Hepatocyte (in vitro differentiated cells): ENCODE data around the gene MEIOSIN.

Experiments used
- EZH2 ChIP-seq: fragments of 200-600 bp; sonication (generic); IDR thresholded peaks from 2 replicates; pipeline ENCODE4 v1.6.1; 2016; ENCODE audit warnings: antibody characterized with exemption, mild to moderate bottlenecking, borderline replicate concordance
- EZH2phosphoT487 ChIP-seq: fragments of 200-600 bp; sonication (generic); IDR thresholded peaks from one replicate; pipeline ENCODE4 v1.6.1; 2018; ENCODE audit warnings: antibody characterized with exemption, mild to moderate bottlenecking, low read depth, moderate library complexity; ENCODE audit not compliant: unreplicated experiment, severe bottlenecking
- TF ChIP-seq, protein P1 (sequence below): fragments of 200-600 bp; sonication (generic); IDR thresholded peaks from 2 replicates; pipeline ENCODE4 v1.5.1; 2016; ENCODE audit warnings: antibody characterized with exemption, mild to moderate bottlenecking; ENCODE audit not compliant: poor library complexity

DNA sequence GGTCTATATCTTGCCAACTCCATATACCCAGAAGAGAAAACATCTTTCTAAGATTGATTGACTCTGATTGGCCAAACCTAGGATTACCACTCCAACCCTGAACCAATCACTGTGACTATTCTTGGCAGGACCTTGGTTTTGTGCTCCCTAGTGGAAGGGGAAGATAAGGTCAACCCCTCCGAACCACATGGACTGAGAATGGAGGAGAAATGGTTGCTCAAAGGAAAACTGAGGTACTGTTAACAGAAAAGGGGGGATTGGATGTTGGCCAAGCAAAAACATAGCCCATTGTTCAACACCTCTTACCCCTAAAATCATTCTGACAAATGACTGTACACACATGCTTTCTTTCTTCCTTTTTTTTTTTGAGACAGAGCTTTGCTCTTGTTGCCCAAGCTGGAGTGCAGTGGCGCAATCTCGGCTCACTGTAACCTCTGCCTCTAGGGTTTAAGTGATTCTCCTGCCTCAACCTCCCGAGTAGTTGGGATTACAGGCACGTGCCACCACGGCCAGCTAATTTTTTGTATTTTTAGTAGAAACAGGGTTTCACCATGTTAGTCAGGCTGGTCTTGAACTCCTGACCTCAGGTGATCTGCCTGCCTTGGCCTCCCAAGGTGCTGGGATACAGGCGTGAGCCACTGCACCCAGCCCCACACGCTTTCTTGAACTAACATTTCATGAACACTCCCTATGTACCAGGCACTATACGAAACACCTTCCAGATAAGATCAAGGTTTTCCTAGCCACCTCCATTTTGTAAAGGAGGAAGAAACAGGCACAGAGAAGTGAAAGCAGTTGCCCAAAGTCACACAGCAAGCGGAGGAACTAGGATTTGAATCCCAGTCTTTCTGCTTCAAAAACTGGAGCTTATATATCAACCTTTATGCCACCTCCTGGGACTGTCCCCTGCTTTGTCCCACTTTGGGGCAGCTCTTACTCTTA, 6.5 kb downstream of the MEIOSIN start:
- TF ChIP-seq EZH2 (no peak), EZH2phosphoT487 (no peak)
- TF ChIP-seq, protein P1, sequence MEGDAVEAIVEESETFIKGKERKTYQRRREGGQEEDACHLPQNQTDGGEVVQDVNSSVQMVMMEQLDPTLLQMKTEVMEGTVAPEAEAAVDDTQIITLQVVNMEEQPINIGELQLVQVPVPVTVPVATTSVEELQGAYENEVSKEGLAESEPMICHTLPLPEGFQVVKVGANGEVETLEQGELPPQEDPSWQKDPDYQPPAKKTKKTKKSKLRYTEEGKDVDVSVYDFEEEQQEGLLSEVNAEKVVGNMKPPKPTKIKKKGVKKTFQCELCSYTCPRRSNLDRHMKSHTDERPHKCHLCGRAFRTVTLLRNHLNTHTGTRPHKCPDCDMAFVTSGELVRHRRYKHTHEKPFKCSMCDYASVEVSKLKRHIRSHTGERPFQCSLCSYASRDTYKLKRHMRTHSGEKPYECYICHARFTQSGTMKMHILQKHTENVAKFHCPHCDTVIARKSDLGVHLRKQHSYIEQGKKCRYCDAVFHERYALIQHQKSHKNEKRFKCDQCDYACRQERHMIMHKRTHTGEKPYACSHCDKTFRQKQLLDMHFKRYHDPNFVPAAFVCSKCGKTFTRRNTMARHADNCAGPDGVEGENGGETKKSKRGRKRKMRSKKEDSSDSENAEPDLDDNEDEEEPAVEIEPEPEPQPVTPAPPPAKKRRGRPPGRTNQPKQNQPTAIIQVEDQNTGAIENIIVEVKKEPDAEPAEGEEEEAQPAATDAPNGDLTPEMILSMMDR: no peak
